HEK293 (cell line): ENCODE results near the gene ZNF276.

Experiments
- KLF1 ChIP-seq: fragments of 450-650 bp; formaldehyde crosslinking; IDR thresholded peaks from 2 replicates; pipeline ENCODE4 v1.5.1; 2016; ENCODE audit warnings: missing biosample characterization, missing genetic modification characterization
- SP3 ChIP-seq: fragments of 450-650 bp; formaldehyde crosslinking; IDR thresholded peaks from 2 replicates; pipeline ENCODE4 v1.5.1; 2016; ENCODE audit warnings: missing biosample characterization, missing genetic modification characterization
- YY1 ChIP-seq: fragments of 450-650 bp; formaldehyde crosslinking; IDR thresholded peaks from 2 replicates; pipeline ENCODE4 v1.5.1; 2018; ENCODE audit warnings: missing biosample characterization, missing genetic modification characterization
- ZBTB21 ChIP-seq: fragments of 450-650 bp; formaldehyde crosslinking; IDR thresholded peaks from 2 replicates; pipeline ENCODE4 v1.5.1; 2017; ENCODE audit warnings: missing biosample characterization, missing genetic modification characterization
- ZFP69B ChIP-seq: fragments of 450-650 bp; formaldehyde crosslinking; IDR thresholded peaks from 2 replicates; pipeline ENCODE4 v1.5.1; 2016; ENCODE audit warnings: missing biosample characterization, missing genetic modification characterization
- ZNF169 ChIP-seq: fragments of 450-650 bp; formaldehyde crosslinking; IDR thresholded peaks from 2 replicates; pipeline ENCODE4 v1.5.1; 2016; ENCODE audit warnings: missing biosample characterization, missing genetic modification characterization
- ZNF585B ChIP-seq: fragments of 450-650 bp; formaldehyde crosslinking; IDR thresholded peaks from 2 replicates; pipeline ENCODE4 v1.5.1; 2016; ENCODE audit warnings: missing biosample characterization, missing genetic modification characterization
- ZNF785 ChIP-seq: fragments of 450-650 bp; formaldehyde crosslinking; IDR thresholded peaks from 2 replicates; pipeline ENCODE4 v1.5.1; 2016; ENCODE audit warnings: missing biosample characterization, missing genetic modification characterization
- ZSCAN30 ChIP-seq: fragments of 450-650 bp; IDR thresholded peaks from 2 replicates; pipeline ENCODE4 v1.5.1; 2018; ENCODE audit warnings: missing biosample characterization, mild to moderate bottlenecking, missing genetic modification characterization, moderate library complexity
- TF ChIP-seq, protein P1 (sequence below): fragments of 450-650 bp; formaldehyde crosslinking; IDR thresholded peaks from 2 replicates; pipeline ENCODE4 v1.5.1; 2016; ENCODE audit warnings: missing biosample characterization, missing genetic modification characterization

DNA sequence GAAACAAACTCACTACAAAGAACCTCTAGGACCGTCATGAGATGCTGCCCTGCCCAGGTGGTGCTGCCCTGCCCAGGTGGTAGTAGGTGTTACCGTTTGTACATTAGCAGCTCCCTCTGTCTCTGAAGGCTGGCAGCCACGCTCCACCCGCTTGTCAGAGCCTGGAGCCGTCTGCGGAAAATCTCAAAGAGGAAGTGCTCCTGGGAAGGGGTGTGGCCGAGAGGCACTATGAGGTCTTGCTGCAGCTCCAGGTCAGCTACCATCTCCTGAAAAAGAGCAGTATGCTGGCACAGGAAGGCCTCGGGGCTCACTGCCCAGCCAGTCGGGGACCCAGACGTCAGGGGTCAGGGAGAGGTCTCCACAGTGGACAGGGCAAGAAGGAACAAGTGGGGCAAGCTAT lies 28.3 kb downstream of the ZNF276 start:
- TF ChIP-seq ZFP69B (tag by site-specific recombination): no peak
- TF ChIP-seq, protein P1, sequence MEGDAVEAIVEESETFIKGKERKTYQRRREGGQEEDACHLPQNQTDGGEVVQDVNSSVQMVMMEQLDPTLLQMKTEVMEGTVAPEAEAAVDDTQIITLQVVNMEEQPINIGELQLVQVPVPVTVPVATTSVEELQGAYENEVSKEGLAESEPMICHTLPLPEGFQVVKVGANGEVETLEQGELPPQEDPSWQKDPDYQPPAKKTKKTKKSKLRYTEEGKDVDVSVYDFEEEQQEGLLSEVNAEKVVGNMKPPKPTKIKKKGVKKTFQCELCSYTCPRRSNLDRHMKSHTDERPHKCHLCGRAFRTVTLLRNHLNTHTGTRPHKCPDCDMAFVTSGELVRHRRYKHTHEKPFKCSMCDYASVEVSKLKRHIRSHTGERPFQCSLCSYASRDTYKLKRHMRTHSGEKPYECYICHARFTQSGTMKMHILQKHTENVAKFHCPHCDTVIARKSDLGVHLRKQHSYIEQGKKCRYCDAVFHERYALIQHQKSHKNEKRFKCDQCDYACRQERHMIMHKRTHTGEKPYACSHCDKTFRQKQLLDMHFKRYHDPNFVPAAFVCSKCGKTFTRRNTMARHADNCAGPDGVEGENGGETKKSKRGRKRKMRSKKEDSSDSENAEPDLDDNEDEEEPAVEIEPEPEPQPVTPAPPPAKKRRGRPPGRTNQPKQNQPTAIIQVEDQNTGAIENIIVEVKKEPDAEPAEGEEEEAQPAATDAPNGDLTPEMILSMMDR (tag by site-specific recombination): no peak
- TF ChIP-seq YY1 (tag by site-specific recombination): no peak
- no peak for TF ChIP-seq ZNF785
- no peak for TF ChIP-seq KLF1 (tag by site-specific recombination)
- TF ChIP-seq ZBTB21 (tag by site-specific recombination): no peak
- no peak for TF ChIP-seq SP3 (tag by site-specific recombination)
- no peak for TF ChIP-seq ZNF585B (tag by site-specific recombination)
- no peak for TF ChIP-seq ZNF169 (tag by site-specific recombination)
- no peak for TF ChIP-seq ZSCAN30
